ENCODE results near the gene CALML5.

DNA sequence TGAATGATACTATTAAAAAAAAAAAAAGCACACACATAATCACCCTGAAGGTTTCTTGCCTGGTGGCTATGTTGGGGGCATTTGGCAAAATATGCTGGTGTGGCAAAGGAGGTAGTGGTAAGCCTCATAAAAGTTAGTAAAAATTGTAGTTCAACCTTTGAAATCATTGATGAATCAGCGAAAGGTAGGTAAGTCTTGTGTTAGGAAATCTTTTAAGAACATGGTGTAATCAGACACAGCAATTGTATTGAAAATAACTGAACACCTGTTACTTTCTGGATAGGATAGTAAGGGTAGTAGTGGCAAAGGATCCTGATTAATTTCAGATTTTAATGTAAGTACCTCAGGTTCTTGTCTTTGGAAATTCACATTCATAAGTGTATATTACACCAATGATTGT lies 40.9 kb downstream of the CALML5 start:
- TF ChIP-seq, protein P1, sequence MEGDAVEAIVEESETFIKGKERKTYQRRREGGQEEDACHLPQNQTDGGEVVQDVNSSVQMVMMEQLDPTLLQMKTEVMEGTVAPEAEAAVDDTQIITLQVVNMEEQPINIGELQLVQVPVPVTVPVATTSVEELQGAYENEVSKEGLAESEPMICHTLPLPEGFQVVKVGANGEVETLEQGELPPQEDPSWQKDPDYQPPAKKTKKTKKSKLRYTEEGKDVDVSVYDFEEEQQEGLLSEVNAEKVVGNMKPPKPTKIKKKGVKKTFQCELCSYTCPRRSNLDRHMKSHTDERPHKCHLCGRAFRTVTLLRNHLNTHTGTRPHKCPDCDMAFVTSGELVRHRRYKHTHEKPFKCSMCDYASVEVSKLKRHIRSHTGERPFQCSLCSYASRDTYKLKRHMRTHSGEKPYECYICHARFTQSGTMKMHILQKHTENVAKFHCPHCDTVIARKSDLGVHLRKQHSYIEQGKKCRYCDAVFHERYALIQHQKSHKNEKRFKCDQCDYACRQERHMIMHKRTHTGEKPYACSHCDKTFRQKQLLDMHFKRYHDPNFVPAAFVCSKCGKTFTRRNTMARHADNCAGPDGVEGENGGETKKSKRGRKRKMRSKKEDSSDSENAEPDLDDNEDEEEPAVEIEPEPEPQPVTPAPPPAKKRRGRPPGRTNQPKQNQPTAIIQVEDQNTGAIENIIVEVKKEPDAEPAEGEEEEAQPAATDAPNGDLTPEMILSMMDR (conservative IDR thresholded peaks at IDR 0.05; ENCODE audit: low read length): no peak
- TF ChIP-seq EZH2phosphoT487 (IDR thresholded peaks at IDR 0.05; ENCODE audit: borderline replicate concordance, low read depth, low read length): no peak
